NCI-H345 treated with DMSO at 0.1 percent for 48 hours (cell line): ENCODE data around the gene SNORC.

ENCODE experiments used
- DNase-seq: peaks from one replicate; lab custom pipeline; 2025; ENCODE audit not compliant: unreplicated experiment; lab: John Stamatoyannopoulos, UW

The SNORC gene

DNA sequence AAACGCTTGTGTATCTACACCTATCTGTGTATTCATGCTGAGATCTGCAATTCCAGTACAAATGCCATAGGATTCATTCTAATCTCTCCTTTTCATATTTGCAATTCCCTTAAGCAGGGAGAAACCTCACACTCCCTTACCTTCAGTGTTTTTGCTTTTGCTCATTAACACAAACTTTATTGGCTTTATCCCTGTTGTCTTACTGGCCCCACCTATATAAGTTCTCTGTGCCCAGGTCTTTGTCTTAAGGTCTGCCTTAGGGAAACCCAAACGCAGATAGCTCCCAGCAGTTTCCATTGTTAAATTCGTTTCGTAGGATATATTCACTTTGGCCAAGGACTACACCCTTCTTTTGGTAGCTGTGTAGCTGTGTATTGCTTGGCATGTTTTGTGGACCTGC, 4.0 kb upstream of the SNORC start:
- DNase-seq = no peak

DNA sequence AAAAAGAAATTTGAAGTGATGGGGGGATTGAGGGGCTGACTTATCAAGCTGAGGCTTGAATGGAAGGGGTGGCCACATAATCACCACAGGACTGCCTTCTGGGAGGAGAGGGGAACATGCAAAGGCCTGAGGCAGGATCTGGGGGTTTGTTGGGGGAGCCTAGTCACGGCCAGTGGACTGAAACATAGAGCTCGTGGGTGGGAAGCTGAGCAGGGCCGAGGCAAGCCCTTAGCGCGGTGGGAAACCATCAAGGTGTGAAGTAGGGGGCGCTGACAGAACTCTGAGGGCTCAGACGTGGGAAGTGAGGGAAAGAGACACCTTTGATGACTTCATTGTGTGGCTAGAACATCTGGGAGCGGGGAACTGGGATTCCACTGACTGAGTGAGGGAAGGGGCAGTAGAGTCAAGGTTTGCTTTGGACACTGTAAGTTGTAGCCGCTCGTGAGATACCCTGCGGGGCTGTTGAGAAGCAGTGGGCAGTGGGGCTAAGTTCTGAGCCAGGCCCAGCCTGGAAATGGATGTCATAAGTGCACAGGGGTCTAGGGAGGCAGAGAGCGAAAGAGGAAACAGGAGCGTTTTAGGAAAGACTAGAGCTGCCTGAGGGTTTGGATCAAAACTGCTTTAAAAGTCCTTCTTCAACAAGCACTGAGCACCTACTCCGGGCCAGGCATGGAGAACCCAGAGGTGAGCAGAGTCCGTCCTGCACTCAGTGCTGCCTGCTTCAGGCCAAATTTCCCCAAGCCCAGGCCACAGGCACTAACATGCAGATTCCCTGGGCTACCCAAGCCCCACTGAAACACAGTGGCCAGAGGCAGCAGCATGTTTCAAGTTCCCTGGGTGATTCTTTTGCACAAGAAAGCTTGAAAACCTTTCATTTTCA, 686 bp upstream of the SNORC start:
- DNase-seq = no peak

DNA sequence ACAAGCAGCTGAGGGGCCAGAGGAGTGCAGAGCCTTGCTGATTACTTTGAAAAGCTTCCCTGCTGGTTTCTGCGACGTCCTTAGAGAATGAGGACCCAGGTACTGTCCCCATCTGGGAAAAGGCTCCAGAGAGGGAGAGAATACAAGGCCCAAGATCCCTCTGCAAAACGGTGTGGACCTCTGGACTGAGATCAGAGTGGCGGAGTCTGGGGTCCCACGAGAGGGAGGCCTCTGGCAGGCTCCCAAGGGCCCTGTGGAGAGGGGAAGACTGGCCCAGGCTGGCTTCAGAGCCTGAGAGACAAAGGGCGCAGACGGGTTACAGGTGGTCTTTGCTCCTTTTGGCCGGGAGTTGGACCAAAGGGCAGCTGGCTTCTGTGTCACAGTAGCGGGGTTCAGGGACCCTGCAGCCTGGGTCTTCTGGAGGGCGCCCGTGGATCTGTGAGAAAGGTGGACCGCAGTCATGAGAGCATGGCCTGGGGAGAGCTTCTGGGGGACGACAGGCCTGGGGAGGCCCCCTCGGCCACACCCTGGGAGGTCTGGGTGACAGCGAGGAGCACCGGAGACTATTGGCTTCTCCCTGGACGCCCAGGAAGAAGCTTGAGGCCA, 805 bp downstream of the SNORC start:
- DNase-seq = no peak

DNA sequence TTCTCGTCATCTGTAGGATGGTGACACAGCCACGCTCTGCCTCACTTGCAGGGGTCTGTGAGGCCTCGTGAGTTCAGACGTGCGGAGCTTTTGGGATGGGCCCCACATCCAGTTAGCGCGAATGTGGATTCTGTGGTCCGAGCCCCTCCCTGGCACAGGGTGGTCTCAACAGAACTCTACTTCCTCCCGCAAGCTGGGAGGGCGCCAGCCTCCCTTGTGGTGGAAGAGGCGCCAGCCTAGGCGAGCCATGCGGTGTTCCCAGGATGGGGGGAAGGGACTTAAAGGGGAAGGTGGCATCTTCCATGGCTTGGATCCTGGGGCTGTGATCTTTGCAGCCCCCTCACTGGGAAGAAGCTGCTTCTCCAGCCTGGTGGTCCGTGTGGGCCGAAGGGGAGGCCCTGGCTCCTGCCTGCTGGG, 1.4 kb downstream of the SNORC start:
- no peak for DNase-seq

DNA sequence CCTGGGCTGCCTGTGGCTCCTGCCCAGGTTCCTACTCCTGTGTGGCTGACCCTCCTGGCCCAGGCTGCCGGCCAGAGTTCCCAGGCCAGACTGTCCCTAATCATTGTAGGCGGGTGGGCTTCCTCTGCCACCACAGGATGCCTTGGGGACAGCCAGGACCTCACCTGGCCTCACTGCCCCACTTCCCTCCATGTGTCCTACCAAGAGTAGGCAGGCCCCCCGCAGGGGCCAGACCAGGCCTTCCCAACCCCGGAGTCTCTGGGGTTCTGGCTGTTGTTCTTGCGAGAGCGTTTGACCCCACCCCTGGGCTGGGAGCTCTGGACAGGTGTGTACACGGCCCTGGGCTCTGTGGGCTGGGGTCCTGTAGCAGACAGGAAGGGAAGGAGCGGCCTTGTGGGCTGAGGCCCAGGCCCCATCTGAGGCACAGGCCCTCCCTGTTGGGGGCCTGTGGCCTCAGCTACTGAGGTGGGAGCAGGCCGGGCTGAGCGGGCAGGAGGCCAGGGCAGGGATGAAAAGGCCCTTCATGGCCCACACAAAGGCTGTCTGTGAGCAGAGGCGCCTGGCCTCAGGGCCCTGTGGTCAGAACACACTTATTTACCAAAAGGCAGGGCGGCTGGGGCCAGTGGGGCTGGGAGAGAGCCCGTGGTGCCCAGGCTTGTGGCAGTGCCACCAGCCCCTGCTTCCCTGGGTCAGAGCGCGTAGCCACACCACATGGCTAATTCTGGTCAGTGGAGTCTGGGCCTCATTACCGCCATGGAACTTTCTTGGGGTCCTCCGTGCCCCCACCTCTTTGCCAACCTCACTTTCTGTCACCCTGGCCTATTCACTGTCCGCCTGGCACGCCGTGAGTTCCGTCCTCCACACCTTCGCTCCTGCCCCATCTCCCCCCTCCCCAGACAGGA, 2.0 kb downstream of the SNORC start:
- no peak for DNase-seq

DNA sequence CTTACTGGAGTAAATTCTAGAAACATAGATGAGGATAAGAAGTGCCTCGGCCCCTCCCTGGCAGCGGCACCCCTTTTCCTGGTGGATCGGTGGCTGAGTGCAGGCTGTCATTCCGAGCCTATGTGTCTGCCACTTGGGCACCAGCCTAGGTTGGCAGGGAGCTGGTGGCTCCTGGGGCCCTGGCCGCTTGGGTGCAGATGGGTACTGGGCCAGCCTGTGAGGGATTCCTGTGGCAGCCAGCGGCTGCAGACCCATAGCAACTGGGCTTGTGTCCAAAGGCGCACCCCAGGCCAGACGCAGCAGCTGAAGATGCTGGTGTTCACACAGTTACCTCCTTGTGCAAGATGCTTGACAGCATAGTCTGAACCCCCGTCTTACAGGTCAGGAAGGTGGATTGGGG, 2.8 kb downstream of the SNORC start:
- DNase-seq = no peak

DNA sequence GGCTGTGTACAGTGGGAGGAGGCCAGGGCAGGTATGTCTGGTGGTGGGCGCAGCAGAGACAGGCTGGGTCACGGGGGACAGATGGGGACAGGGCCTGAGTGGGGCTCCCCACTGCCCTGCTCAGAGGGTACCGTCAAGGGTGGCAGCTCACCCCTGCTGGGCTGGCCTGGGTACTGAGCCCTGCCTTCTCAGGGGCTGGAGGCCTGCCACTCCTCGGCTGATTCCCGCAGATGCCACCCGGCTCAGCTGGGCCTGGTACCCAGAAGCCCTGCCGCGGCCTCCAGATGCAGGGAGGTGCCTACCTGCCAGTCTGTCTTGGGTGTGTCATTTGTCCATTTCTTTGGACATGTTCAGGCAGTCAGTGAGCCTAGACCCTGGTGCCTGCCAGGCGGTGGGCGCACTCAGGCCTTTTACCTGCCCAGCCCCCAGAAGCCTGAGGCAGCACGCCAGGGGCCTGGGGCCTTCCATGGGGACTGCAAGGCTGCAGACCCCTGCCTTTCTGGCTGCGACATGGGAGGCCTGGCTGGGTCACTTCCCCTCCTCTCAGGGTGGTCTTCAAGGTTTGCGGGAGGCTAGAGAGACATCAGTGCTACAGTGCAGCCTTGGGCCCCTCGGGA, 3.3 kb downstream of the SNORC start:
- DNase-seq = no peak

DNA sequence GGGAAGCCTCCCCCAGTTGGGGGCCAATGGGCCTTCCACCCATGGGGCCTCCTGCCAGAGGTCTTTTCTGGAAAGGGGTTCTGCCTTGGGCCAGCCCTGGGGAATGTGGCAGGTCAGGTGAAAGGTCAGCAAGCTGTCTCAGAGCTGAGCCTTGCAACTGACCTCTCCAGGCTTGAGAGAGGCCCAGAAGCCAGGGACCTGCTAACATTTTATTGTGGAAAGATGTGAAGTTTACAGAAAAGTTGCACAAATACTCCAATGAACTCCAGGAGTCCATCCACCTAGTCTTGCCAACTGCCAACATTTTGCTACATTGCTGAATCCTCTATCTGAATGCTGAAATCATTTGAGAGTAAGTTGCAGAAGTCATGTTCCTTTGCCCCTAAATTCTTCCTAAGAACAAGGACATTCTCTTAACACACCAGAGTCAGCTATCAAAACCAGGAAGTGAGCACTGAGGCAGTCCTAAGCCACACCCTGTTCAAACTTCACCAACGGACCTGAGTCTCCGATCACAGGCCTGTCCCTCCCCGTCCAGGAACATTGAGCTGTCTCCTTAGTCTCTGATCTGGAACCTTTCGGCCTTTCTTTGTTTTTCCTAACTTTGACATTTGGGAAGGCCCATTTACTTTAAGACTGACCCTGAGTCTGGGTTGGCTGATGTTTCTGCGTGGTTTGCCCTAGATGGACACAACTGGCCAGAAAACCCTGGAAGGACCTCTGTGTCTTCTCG, 4.0 kb downstream of the SNORC start:
- no peak for DNase-seq

DNA sequence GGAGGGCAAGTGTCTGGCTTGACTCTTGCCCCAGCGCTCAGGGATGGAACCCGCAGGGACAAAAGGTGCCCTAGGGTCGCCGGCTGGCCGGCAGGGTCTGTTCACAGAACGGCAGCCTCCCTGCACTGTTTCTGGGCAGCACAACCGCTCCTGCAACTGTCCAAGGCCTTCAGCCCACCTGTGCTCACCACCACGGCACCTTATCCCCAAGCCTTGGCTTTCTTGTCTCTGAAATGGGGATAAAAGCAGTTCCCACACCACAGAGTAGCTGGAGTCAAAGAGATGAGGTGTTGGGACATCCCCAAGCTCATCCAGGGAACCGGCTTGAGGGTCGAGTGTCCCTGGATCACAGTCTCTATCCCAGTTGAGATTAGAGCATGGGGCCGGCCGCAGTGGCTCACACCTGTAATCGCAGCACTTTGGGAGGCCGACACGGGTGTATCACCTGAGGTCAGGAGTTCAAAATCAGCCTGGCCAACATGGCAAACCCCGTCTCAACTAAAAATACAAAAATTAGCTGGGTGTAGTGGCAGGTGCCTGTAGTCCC, 4.7 kb downstream of the SNORC start:
- DNase-seq = no peak

DNA sequence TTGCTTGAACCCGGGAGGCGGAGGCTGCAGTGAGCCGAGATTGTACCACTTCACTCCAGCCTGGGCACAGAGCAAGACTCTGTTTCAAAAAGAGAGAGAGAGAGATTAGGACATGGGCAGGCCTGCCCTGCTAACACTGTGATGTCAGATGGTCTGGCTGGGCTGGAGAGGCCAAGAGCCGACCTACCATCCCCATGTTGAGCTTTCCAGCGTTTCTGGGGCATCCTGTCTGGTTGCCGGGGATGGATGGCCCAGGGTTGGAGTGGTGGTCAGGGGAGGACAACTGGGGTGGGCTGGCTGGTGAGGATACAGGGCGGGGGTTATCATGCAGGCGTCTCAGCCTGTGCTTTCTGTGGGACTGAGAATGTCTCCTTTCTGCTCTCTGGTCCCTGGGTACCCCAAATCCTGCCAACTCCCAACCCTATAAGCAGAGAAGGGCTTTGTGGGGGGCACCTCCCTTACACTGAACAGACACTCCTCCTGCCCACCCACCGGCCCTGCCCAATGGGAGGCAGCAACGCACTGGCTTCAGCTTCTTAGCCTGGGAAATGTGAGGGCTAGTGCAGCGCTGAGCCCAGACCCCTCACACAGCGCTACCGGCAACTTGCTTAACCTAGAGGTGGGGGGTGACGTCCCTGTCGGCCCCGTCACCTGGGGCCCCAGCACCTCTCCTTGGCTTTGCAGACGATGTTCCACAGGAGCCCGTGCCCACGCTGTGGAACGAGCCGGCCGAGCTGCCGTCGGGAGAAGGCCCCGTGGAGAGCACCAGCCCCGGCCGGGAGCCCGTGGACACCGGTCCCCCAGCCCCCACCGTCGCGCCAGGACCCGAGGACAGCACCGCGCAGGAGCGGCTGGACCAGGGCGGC, 5.4 kb downstream of the SNORC start:
- DNase-seq = no peak

DNA sequence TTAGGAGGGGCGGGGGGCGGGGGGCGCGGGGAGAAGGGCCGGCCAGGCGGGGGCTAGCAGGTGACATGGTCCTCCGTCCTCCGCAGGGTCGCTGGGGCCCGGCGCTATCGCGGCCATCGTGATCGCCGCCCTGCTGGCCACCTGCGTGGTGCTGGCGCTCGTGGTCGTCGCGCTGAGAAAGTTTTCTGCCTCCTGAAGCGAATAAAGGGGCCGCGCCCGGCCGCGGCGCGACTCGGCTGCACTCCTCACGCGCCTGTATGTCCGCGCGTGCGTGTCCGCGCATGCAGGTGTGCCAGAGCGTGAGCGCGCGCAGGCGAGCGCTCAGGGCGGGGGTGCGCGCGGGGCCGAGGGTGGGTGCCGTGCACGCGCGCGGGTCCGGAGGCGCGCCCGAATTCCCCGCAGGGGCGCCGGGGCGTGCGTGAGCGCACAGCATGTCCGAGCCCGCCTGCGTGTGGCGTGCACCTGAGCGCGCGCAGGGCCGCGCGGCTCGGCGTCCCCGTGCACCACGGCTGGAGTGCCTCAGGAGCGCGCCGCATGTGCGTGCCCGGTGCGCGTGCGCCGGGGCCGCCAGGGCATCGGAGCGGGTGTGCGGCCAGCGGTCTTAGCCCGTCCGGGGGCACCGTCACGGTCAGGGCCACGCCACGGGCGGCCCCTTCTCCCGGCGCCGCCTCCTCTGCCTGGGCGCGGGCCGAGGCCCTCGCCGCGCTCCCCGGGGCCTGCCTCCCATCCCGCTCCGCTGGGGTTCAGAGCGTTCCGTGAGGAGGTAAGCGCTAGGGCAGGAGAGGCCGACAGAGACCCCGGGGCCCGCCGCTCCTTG, 6.3 kb downstream of the SNORC start:
- DNase-seq = no peak

DNA sequence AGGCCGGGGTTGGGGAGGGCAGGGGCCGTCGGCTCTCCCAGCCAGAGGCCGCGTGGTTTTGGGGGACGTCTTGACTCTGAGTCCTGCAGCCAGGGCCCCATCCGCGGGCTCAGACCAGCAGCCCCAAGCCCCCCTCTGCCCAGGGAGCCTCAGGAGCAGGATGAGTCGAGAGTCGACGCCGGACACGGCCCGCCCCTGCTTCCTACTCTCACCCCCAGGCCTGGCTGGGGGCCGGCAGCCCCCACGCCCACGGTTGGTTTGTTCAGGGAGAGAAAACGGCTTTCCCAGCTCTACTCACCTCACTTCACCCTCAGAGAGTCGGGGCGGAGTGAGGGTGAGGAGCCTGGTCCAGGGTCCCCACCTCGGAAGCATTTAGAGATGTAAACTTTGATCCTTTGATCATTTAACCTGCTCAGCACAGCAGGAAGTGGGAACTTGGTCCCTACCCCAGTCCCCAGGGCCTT, 6.9 kb downstream of the SNORC start:
- DNase-seq = no peak

DNA sequence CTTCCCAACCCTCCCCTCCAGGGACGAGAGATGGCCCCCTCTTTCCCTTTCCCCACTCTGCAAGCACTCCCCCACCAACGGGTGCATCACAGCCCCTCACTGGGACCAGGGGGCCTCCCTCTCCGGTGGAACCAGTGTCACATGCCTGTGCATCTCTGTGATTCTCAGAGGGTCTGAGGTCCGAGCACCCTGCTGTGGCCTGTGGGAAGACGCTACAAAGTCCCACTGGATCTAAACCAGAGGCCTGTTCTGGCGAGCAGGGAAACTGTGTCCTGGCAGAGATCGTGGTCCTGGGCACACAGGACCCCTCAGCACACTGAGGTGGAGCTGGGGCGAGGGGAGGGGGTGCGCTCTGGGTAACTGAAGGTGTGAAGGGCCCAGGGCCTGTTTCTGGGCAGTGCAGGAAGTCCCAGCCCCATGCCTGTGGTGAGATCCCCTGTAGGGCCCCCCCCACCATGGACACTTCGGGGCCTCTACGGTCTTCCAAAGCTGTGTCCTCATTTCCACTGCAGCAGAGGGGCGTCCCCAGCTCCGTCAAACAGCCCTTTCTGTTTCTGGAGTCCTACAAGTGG, 8.0 kb downstream of the SNORC start:
- DNase-seq = no peak

DNA sequence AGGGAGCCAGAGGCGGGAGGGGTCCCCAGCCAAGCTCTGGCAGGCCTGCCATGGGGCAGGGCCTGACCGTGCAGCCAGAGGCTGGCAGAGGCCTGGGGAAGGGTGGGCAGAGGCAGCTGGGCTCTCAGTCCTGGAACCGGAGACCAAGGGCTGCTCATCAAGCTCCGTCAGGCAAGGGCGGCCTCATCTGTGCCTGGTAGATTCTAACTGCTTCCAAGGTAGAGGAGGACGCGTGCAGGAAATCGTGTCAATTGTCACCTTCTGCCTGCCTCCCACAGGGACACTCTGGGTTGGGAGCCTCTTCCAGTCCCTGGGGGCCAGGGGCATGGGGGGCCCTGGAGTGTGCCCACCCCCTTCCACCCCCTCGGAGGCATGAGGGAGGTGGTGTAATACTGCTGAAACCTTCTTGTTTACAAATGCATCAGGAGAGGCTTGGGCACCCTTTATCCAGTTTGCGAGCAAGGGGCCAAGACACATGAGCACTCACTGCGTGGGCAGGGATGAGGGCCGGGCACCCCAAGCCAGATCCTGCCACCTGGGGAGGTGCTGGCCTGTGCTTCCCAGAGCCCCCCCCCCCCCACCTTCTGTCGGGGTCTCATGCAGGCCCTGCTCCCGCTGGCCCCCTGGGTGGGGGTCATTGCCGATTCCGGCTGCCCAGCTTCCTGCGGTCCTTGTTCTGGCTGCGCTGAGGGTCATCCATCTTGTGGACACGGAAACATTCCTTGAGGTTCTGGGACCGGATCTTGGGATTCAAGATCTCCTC, 9.0 kb downstream of the SNORC start:
- DNase-seq = no peak

DNA sequence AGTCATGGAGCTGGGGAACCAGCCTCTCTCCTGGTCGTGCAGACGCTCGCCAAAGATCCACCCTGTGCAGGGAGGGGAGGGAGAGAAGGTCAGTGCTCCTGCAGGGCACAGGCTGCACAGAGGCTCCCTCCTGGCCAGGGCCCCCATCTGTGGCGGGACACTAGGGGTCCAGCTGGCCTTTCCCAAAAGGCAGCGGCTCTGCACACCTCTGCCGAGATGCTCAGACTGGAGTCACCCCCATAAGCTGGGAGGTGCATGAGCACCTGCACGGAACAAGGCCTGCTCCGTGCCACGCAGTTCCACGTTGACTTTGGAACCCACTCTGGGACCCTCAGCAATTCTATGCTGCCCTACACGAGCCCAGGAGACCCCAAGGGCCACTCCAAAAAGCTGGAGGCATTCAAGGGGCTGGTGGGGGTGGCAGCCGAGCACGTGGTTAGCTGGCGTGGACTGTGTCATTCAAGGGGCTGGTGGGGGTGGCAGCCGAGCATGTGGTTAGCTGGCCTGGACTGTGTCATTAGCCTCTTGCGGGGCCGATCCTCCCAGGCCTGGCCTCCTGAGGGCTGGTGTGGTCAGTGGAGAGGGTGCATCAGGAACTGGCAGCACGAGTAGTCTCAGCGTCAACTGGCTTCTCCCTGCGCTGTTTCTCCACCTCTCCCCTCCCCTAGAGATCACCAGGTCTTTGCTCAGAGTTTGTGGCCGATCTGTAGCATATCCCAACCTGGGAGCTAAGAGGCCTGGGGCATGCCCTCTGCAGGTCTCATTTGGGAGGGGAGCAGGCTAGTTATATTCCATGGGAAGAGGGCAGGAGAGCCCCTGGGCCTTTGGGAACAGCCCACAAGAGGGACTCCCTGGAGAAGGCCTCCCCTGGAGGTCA, 9.8 kb downstream of the SNORC start:
- DNase-seq = no peak

DNA sequence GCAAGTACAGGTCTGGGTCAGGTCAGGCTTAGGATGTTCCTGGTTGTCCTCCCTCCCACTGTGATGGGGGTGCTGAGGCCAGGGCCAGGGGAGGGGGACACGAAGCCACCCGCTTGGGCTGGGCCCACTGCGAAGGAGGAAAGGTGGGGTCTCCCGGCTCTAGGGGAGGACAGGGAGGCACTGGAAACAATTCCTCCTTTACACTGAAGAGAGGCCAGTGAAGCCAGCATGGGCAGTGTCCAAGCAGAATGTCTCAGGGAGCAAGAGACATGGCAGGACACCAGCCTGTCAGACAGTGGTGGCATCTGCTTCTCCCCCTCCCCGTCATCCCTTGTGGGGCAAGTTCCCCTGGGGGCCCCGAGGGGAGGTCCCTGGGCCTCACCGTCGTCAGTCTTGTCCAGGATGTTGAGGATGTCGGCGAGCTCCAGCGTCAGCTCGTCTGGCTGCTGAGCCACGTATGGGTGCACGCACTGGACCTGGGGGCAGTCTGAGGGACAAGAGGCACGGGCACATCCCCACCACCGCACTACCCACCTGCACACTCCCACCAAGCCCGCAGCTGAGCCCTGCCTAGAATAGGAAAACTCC, 10.8 kb downstream of the SNORC start:
- no peak for DNase-seq
